ENCODE results near the gene TCF7L2.

Gene TCF7L2

GRCh38 chr10:112959207-112959838, 9.3 kb downstream of the TCF7L2 start:
- DNase-seq (ENCODE audit: insufficient read length, low spot score), result no peak
- TF ChIP-seq CTCF (IDR thresholded peaks at IDR 0.05; ENCODE audit: insufficient read depth, missing control alignments), result no peak
- FAIRE-seq, result no peak

- FAIRE-seq, result no peak
- TF ChIP-seq CTCF (IDR thresholded peaks at IDR 0.05; ENCODE audit: insufficient read depth, missing control alignments), result no peak
Observed at GRCh38 chr10:112960151-112960681, 10.2 kb downstream of the TCF7L2 start.

GRCh38 chr10:112961609-112962008, 11.6 kb downstream of the TCF7L2 start:
- TF ChIP-seq CTCF (IDR thresholded peaks at IDR 0.05; ENCODE audit: insufficient read depth, missing control alignments), result no peak
- FAIRE-seq (no peak), DNase-seq (ENCODE audit: insufficient read length, low spot score) (no peak)

More at GRCh38 chr10:112960151-112960681, 10.2 kb downstream of the TCF7L2 start:
- no peak for DNase-seq (ENCODE audit: insufficient read length, low spot score)

GRCh38 chr10:112962343-112962742, 12.3 kb downstream of the TCF7L2 start:
- no peak for TF ChIP-seq CTCF (IDR thresholded peaks at IDR 0.05; ENCODE audit: insufficient read depth, missing control alignments)
- DNase-seq (ENCODE audit: insufficient read length, low spot score) (no peak), FAIRE-seq (no peak)

- TF ChIP-seq CTCF (IDR thresholded peaks at IDR 0.05; ENCODE audit: insufficient read depth, missing control alignments), result no peak
- FAIRE-seq (no peak), DNase-seq (ENCODE audit: insufficient read length, low spot score) (no peak)
Observed at GRCh38 chr10:112963835-112964234, 13.8 kb downstream of the TCF7L2 start.

GRCh38 chr10:112964482-112964881, 14.4 kb downstream of the TCF7L2 start:
- TF ChIP-seq CTCF (IDR thresholded peaks at IDR 0.05; ENCODE audit: insufficient read depth, missing control alignments), result no peak
- FAIRE-seq, result no peak
- DNase-seq (ENCODE audit: insufficient read length, low spot score), result no peak

- no peak for TF ChIP-seq CTCF (IDR thresholded peaks at IDR 0.05; ENCODE audit: insufficient read depth, missing control alignments)
- FAIRE-seq, result no peak
- no peak for DNase-seq (ENCODE audit: insufficient read length, low spot score)
Observed at GRCh38 chr10:112966194-112966855, 16.3 kb downstream of the TCF7L2 start.
